NCI-H2081 (cell line): Measurements from ENCODE around the gene OST4.

Source experiments
- DNase-seq, 2 experiments: peaks; one replicate each; lab custom pipeline; 2025; lab: John Stamatoyannopoulos, UW

Gene OST4

DNA sequence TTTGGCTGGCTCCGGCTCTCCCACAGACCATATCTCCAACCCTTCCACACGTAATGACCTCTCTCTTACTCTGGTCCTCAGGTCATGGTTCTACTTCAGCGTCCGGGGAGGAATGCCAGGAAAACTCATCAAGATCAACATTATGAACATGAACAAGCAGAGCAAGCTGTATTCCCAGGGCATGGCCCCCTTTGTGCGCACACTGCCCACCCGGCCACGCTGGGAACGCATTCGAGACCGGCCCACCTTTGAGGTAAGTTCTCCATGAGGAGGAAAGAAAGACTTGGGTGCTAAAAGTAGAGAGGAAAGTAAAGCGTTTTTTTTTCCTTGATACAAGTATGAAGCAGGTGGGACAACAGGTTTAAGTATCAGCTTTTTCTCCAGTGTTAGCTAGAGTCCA is 18.1 kb downstream of the OST4 start:
- no peak for DNase-seq

DNA sequence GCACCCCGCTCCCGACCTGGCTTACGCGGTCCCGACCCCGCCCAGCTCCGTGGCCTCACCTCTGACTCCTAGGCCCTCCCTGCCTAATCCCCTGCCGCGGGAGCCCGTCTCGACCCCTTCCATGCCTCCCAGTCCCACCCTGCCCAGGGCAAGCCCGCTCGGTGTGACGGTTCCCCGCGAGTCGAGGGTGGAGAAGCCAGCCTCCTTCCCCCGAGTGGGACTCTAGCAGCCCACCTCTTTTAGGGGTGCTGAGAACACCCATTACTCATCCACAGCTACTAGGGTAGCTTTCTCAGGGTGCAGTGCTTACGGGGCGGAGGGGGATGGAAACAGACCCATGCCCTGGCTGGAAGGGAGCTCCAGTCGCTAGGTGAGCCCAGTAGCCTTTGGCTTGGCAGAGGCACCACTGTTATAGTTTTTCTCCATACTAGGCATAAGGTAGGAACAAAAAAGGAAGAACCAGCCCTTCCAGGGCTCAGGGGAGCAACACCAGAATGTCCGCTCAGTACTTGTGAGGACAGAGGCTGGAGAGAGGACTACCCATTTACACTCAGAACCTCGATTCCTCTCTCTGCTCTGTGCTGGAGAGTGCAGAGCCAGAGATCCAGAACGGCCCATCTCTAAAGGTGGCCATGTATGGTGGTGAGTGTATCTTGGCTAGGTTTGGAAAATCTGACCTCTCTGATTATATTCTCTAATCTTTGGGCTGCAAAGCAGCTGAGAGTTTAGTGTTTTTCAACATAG is 19.4 kb downstream of the OST4 start:
- DNase-seq: no peak

DNA sequence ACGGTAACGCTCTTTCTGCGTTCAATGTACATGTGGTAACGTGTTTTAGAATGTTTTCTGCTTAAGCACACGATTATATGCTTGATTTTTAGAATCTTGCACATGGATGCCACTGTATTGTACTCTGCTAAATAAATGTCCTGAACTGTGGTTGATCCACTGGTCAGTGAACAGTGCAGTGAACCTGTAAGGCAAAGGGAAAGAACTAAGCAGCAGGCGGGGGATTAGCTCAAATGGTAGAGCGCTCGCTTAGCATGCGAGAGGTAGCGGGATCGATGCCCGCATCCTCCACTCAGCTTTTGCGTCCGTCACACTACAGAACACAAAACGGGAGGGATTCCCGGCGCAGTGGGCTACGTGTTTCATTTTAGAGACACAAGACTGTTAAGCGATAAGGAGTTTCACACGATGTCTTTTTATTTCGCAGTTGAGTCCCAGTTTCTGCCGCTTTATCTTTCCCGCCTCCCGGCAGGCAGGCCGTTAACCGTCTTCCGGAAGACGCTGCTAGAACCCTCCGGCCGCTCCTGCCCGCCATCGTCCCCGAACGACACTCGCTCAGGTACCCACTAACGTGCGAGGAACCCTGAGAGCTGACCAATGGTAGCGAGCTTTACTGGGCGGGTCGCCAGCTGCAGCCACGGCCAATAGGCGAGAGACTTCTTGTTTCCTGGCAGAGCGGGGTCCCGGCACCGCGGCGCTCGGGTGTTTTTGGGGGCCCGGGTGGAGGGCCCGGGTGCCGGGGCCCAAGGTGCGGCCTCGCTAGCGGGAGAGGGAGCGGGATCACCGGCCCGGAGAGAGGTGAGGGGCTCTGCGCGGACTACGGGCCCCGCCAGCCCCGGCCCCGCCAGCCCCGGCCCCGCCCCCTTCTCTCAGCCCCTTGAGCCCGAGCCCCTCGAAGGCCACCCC is 20.2 kb downstream of the OST4 start, which contains the start of gene AGBL5:
TSS of gene AGBL5 (plus strand) at position 673 of the 906 bp plus-strand sequence. CDS start 1,291 bp downstream, outside the sequence.
- DNase-seq: peak; percentile 93 to 96

DNA sequence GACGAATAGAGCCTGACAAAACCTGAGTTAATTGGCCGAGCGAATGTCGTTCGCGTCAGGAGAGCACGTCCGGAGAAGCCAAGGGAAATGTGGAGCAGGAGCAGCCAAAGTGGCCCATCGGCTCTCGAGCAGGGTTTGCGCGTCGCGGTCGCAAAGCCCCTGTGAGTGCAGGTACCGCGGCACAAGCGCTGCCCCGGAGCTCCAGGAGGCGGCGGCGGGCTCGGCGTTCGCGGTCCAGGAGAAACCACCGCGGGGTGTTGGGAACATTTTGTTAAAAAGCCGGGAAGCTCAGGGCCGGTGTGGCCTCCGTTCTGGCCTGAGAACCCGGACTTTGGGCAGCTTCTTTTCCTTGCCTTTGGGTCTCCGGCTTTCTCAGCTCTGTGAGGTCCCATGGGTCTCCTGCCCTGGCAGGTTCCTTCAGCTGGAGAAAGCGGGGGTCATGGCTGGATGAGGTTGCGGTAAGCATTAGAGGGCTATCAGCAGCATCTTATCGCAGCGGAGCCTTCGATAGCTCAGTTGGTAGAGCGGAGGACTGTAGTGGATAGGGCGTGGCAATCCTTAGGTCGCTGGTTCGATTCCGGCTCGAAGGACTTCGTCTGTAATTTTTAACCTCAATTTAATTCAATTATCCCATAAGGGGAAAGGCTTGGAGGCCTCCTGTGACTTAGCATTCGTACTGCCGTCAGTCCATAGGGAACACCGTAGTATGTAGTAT is 21.0 kb downstream of the OST4 start:
- DNase-seq: peak; percentile 93 to 95

- no peak for DNase-seq
Measured at GRCh38 chr2:27049422-27050280, 21.8 kb downstream of the OST4 start.

DNA sequence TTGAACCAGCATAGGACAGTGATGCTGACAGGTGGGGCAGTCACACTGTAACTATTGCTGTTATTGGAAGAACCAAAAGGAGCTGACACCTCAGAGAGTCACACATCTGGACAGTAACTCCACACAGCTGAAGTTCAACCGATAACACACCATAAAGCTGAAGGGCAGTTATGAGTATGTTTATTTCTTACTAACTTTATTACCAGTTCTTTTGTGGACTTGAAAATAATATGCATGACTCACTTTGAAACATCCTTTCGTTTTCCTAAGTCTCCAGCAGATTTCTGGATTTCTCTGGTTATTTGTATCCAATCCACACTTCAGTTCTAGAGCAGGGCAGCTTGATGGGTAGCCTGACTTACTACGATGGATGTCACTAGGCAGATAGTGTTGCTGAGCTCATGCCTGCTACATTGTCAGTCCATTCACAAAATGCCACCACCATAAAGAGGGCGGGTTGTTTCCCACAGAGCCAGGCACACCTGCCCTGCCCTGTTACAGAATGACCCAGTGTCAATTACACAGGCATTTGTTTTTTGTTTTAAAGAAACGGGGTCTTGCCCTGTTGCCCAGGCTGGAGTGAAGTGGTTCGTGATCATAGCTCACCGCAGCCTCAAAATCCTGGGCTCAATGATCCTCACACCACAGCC is 28.3 kb downstream of the OST4 start:
- DNase-seq: no peak

GRCh38 chr2:27042159-27042661 is 29.2 kb downstream of the OST4 start:
- no peak for DNase-seq

- DNase-seq: peak in 1 of 2 experiments; percentile 24
Measured at GRCh38 chr2:27041752-27042151, 29.7 kb downstream of the OST4 start.

GRCh38 chr2:27040282-27040681 is 31.2 kb downstream of the OST4 start:
- DNase-seq: no peak

- no peak for DNase-seq
Measured at GRCh38 chr2:27039871-27040270, 31.6 kb downstream of the OST4 start.

GRCh38 chr2:27039426-27039825 is 32.0 kb downstream of the OST4 start:
- DNase-seq: no peak

DNA sequence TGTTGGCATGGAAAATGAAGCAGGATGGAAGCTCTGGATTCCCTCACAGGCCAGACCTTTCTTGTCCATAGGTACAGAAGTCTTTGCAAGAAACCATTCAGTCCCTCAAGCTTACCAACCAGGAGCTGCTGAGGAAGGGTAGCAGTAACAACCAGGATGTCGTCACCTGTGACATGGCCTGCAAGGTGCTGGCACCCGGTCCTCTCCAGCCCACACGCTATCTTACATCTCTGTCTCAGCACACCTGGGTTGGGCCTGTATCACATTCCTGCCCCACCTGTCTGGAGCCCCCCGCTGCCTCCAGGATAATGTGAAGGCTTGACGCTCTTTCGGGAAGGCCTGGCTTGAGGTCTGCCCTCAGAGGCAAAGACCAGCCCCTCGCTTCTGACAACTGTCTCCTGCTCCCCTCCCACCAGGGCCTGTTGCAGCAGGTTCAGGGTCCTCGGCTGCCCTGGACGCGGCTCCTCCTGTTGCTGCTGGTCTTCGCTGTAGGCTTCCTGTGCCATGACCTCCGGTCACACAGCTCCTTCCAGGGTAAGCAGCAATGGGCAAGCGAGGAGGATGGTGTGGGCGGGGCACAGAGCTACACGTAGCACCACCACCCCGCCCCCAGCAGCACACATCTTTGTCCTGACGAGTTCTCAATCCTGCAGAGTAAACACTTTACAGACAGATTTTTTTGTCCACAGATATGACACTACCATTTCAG is 32.7 kb downstream of the OST4 start:
- DNase-seq: no peak

GRCh38 chr2:27038012-27038411 is 33.4 kb downstream of the OST4 start:
- no peak for DNase-seq

DNA sequence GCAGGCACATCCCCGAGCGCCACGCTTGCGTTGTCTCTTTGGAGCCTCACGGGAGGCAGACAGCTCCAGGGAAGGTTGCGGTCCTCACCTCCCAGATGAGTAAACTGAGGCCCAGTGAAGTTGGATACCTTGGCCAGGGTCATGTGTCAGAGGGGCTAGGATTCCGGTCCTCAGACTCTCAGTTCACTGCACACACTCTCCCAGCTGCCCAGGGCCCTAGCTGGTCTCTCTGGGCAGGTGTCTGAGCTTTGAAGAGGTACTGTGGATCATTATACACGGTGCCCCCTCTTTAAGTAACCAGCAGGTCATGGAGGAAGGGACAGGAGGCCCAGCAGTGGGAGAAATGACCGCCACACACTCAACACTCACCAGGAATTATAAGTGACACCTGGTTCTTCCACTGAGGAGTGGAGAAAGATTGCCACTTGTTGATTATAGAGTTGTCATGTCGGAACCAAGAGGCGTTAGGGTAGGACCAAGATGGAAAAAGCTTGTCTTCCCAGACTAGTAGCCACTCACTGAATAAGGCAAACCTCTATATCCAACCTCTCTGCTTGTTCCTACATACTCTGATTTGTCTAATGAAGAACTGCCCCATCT is 38.1 kb downstream of the OST4 start:
- DNase-seq: no peak

DNA sequence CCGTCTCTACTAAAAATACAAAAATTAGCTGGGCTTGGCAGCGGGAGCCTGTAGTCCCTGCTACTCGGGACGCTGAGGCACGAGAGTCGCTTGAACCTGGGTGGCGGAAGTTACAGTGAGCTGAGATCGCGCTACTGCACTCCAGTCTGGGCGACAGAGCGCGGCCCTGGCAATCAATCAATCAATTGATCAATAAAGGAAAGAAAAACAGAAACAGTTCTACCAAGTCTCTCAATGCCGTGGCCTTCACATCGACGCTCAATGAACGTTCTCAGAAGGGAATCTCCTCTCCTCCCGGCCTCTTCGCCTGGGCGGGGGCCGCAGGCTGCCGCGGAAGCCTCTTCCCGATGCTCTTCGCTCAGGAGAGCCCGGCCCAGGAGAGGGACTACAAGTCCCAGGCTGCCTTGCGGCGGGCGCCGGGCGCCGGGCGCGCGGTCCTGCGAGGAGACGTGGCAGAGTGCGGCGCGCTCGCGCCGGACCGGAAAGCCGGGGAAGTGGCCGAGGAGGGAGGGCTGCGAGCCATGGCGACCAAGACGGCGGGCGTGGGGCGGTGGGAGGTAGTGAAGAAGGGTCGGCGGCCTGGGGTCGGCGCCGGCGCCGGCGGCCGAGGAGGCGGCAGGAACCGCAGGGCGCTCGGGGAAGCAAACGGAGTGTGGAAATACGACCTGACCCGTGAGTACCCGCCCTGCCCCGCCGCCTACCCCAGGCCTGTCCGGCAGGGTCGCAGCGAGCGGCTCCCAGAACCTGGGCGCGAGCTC is 38.8 kb downstream of the OST4 start, which contains the start of gene TMEM214:
TSS of gene TMEM214 (plus strand) at position 471 of the 758 bp plus-strand sequence. CDS start at position 522, 51 bp downstream.
- DNase-seq: peak; percentile 87 to 93

- DNase-seq: no peak
Measured at GRCh38 chr2:27029051-27029450, 42.4 kb downstream of the OST4 start.

- no peak for DNase-seq
Measured at GRCh38 chr2:27027211-27027651, 44.2 kb downstream of the OST4 start.
